ENCODE data around the gene PRPF8. TPM values are rescaled to one million over a fixed set of nuclear protein-coding genes. Genes with fewer than 3 reads are reported as not detected.

PRPF8 gene
- total and polyA plus RNA-seq, 2 of the 13 experiments (the other 11 are each of a cell fraction or from before 2014, with no cell fraction given), result 112 to 179 TPM

DNA sequence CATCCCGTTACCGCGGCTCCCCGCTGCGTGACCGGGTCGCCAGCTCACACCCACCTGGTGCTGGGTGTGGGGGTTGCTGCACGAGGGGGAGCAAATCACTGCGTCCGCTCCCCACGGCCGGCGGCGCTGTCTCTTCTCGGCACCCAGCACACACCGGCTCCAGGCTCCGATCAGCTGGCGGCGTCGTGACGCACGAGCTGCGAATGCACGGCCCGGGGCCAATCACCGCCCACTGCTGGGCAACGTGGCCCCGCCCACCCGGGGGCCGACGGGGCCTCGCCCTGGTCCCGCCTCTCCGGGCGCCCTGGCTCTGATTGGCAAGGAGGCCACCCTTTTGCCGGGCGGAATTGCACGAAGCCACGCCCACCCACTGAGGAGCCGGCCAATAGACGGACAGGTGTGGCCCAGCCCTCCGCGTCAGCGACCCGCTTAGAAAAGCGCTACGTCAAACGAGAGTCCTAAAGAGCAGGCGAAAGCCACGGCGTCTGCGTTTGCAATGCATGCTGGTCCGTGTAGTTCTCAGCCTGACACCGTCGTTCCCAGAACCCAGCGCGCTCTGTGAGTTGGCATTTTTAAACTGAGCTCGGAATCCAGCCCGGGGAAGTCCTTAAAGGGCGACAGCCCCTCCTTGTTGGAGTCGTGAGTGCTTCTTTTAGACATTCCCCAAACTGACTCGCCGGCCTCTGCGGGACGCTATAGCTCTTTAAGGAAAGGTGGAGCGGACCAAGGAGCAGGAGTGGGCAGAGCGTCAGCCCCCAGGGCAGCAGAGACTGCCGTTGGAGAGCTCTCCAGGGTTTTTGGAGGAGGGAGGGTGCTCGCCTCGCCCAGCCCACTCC lies 31.6 kb upstream of the PRPF8 start (continued):
- TF ChIP-seq ZNF720 (CRISPR knock-in tag; IDR thresholded peaks at IDR 0.05) (no peak), MEF2D (CRISPR knock-in tag; IDR thresholded peaks at IDR 0.05) (no peak), PHF5A (CRISPR knock-in tag; IDR thresholded peaks at IDR 0.05; ENCODE audit: low read depth, unreplicated experiment) (no peak), SPEN (CRISPR knock-in tag; IDR thresholded peaks at IDR 0.05; ENCODE audit: low read depth) (peak; percentile 71), NFAT5 (CRISPR knock-in tag; IDR thresholded peaks at IDR 0.05) (no peak), MEIS1 (CRISPR knock-in tag; IDR thresholded peaks at IDR 0.05; ENCODE audit: borderline replicate concordance) (no peak; the same call in 1 of the 2 replicates), PBX3 (CRISPR knock-in tag; IDR thresholded peaks at IDR 0.05; ENCODE audit: borderline replicate concordance) (peak; percentile 40; the same call in 1 of the 2 replicates), HMG20B (CRISPR knock-in tag; conservative IDR thresholded peaks at IDR 0.05) (0 out of 2 replicates have a peak, but pooled peaks have one; percentile 21), PHB2 (IDR thresholded peaks at IDR 0.05; ENCODE audit: partially characterized antibody) (no peak), MED1 (CRISPR knock-in tag; IDR thresholded peaks at IDR 0.05) (0 out of 2 replicates have a peak, but pooled peaks have one; percentile 38), ZNF710 (CRISPR knock-in tag; IDR thresholded peaks at IDR 0.05; ENCODE audit: borderline replicate concordance) (no peak), JUN (CRISPR knock-in tag; IDR thresholded peaks at IDR 0.05) (no peak), EHMT2 (IDR thresholded peaks at IDR 0.05; ENCODE audit: borderline replicate concordance, low read depth, low read length) (no peak), PAWR (CRISPR knock-in tag; IDR thresholded peaks at IDR 0.05; ENCODE audit: borderline replicate concordance) (no peak), ZNF333 (CRISPR knock-in tag; IDR thresholded peaks at IDR 0.05; ENCODE audit: borderline replicate concordance) (no peak), ZNF766 (CRISPR knock-in tag; IDR thresholded peaks at IDR 0.05; ENCODE audit: borderline replicate concordance) (0 out of 2 replicates have a peak, but pooled peaks have one; percentile 28)
- TF ChIP-seq, protein P1, sequence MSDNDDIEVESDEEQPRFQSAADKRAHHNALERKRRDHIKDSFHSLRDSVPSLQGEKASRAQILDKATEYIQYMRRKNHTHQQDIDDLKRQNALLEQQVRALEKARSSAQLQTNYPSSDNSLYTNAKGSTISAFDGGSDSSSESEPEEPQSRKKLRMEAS (IDR thresholded peaks at IDR 0.05), result peak; percentile 48
